GM21360 (cell line): Measurements from ENCODE around the gene SETBP1.

Source experiments
- ATAC-seq: cut with Tn5 transposase; IDR thresholded peaks from one replicate; pipeline ENCODE4 v1.9.1; 2021; ENCODE audit warnings: mild to moderate bottlenecking, moderate library complexity; ENCODE audit not compliant: unreplicated experiment

The SETBP1 gene

DNA sequence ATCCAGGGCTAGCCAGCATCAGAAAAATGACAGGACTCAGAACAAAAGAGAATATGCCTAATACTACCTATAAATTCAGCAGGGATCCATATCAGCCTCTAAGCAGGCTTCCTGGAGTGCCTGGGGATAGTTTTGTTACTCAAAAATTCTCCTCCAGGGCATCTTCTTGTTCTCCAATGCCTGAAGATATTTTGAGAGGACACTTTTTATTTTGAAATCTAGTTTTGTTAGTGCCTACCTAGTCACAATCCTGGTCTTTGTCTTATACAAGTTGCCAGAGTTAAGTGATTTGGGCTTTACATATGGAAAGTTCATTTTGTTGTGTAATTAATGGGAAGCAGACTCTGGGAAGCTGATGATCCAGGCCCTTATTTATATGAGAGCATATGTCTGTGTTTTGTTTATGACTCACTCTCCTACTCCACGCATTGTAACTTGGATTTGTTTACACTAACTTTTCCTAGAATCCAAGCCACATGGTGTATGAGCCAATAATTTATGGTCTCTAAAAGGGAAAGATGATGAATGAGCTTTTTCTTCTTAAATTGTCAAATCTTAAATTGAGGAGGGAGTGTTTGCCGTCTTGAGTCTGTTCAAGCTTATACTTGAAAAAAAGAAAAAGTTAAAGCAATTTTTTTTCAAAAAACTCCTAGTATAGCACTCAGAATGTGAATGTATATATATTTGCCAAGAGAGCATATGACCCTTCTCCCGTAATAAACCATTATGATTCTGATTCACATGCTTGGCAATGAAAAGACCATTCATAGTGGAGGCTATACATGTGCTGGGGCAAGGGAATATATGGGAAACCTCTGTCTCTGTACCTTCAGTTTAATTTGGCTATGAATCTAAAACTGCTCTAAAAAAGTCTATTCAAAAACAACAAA, 370.3 kb downstream of the SETBP1 start:
- ATAC-seq: no peak

DNA sequence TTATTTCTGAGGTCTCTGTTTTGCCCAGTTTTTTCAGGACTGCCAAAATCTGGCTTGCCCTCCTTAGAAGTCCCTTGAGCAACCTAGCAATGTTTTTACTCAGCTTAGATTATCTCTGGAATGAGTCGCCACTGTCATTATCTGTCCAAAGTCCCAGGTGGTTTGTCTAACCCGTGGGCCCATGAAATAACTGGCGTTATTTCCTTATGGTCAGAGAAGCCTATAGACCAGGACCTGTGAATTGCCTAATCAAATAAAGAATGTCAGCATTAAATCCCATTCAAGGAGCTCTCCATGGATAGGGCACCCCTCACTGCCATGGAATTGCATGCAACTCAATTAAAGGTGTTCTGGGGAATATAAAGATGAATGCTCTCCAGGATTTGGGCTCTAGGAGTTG, 373.9 kb downstream of the SETBP1 start:
- ATAC-seq: no peak

DNA sequence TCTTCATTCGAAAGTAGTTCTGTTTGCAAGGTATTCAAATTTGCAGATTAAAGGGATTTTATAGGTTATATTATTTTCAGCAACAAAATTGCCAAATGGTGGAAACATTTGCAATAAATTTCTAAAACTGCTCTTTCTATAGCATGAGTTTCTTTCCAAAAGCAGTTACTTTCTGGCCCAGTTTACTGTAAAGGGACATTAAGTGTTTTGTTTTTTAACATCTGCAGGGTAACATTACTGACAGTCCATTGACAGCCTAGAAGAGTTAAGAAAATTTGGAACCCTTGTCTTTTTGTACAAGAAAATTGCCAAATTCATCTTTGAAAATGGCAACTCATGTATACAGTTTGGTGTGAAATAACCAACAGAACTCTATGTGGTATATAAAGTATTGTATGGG, 375.1 kb downstream of the SETBP1 start:
- ATAC-seq: no peak

DNA sequence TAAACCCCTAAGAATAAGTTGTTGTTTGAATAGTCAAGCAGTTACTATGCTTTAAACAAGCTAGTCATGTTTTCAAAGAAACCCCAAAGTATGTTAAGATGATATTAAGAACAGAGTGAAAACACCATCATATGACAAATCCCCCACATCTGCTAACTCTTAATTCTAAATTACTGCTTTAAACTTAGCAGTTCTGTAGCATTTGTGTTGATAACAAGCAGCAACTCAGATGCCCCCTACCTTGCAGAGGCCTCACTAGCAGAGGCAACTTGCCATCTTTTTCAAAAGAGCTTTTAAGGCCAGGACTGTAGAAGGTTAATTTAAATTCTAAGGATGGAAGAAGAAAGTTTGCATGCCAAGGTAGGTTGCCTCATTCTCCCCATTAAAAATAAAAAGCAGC, 376.2 kb downstream of the SETBP1 start:
- no peak for ATAC-seq

DNA sequence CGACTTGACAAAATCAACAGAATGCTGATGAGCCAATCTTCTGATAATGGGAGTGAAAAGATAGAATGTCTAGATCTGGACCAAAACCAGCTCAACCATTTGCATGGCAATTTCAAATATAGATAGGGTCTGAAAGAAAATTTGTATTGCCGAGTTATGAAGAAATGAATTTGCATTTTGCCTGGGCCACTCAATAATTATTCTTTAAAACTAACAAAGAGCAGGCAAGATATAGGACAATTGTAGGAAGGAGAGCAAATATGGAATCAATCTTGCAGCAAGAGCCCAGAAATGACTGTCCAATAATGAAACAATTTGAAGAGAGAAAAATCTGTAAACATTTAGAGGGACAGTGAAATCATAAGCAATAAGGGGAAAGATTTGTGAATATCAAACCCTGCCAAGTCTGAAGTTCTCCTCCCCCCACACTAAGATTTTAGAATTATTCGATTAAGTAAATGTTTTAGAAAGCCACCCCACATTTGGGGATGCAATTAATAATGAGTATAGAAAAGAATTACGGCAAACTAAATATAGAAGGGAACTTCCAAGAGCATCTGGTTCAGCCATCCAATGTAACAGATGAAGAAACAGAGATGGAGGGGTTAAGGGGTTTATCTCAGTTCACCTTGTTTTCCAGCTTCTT, 377.4 kb downstream of the SETBP1 start:
- ATAC-seq: no peak

DNA sequence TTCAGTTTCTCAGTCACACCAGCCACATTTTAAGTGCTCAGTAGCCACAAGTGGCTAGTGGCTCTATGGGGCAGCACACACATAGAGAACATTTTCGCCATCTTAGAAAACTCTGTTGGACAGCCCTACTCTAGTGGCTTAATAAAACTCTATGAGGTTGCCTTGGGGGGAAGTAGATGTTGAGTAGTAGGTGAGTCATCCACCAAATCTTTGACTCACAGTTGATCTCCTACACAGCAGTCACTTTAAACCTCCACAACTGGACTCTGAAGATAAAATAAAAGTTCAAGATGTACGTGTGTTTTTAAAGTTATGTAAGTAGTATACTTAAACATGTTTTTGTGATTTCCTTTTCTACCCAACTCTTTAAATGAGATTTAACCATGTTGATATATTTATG, 379.0 kb downstream of the SETBP1 start:
- no peak for ATAC-seq

DNA sequence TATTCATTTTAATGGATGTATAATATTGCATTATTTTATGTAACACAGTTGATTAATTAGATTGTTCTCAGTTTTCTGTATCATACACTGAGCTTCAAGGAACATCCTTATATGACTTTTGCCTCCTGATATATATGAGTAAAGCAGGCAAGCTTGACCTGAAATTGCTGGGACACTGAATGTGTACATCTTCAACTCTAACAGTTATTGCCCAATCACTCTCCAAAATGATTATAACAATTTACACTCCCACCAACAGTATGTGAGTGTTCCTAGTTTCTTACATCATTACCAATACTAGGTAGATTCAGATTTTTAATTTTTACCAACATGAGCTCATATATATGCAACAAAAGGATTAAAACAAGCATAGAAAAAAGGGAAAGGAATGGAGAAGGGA, 379.4 kb downstream of the SETBP1 start:
- no peak for ATAC-seq

DNA sequence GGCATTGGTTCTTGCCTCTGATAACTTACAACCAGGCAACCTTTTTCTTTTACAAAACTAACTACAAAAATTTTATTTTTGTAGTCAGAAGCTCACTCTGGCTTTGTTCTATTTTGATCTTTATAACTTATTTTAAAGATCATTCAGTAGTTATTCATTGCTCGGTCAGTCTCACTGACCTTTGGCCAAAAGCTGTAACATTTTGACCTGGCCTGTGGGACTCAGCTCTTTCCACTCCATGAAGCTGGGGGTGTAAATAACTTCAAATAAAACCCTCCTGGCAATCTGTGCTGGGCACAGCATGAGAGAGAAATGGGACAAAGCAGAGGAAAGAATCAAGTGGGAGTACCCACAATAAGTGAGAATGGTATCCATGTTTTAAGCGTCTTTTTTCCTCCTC, 380.7 kb downstream of the SETBP1 start:
- ATAC-seq: no peak

DNA sequence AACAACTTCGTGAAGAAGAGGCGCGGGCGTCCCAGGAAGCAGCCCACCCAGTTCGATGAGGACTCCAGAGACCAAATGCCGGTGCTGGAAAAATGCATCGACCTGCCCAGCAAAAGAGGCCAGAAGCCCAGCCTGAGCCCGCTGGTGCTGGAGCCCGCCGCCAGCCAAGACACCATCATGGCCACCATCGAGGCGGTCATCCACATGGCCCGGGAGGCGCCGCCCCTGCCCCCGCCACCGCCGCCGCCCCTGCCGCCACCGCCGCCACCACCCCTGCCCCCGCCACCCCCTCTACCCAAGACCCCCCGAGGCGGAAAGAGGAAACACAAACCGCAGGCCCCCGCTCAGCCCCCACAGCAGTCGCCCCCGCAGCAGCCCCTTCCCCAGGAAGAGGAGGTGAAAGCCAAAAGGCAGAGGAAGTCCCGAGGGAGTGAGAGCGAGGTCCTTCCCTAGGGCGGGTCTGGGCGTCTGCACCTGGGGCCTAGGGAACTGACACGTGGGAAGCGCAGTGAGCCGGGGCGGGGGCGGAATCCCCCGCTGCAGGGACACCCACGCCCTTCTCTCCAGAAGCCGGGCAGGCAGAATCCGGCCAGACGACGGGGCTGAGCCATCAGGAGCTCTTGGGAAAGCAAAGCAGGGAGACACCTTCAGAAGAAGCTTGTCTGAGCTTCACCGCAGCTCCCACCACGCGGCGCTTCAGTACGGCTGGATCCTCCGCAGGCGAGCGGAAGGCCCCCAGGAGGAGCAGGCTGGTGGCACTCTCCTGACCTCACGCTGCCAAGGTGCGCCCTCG, 382.8 kb downstream of the SETBP1 start:
- ATAC-seq: no peak

DNA sequence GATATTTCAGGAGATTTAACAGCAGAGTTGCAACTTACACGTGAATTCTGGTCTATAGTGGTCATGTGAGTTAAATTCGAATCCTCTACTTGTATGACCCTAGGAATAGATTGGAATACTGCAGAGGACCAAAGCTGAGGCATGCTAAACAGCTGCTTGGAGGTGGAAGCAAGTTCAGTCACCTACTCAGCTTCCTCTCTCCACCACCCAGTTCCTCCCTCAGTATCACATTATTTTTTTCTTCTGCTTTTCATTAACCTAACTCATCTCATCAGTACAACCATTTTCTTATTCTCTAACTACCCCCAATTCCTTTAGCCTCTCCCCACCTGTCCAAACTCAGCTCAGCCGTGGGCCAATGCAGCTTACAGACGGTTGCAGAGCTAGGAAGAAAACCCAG, 385.5 kb downstream of the SETBP1 start:
- ATAC-seq: no peak

DNA sequence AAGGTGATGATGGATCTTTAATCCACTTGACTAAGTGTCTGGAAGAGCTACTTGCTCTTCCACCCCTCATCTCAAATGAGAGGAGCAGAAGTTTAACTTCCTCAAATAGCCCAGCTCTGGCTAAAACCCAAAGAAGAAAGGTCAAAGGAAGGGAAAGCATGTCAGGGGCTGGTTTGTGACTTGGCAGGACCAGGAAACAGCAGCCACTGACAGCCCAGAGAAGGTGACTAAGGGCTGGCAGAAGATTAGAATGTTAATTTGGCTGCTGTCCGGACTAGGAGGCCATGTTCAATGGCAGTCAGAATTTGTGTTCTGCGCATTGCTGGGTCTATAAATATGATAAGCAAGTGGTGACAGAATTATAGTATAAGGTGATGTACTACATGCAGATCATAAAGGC, 386.2 kb downstream of the SETBP1 start:
- no peak for ATAC-seq

DNA sequence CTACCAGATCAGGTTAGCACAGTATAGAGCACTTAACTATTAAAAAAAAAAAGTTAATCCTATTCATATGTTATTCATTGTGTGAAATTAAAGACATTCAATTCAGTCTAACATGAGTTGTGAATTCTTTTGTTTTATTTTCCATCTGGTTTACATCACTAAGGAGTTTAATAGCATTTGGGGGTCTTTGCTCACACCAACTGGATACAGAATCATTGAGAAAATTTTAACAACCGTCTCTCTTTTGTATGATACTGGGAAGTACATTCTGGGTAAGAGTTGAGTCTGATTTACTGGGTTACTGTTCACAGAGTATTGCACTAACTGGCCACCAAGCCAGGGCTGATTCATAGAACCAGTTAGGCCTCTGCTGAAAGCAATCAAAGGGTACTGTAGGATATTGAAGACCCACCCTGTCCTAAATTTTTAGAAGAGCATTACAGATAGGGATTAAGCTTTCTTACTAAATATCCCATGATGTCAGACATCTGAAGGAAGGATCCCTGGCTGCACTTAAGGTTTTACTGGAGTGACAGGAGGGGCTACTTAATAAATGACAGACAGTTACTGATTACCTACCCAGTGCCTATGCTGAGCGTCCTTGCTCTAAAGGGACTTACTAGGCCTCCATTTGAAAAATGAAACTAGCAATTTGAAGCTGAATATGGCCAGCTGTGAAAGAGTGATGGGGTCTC, 387.9 kb downstream of the SETBP1 start:
- no peak for ATAC-seq

DNA sequence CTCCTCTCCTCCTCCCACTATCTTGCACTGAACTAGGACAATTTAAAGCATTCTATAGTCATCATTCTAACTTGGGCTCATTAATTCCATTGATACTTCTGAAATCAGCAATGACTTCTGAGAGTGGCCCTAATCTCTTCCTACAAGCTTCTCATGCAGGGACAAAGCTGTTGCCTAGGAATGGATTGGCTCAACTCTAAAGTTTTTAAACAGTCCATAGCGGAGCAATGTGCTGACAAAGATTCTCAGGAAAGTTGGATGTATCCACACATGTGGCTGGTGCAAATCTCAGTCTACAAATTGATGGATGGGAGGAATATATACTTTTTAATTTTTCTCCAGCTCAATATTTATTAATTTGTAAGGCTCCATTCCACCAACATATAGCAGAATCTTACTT, 388.9 kb downstream of the SETBP1 start:
- no peak for ATAC-seq

DNA sequence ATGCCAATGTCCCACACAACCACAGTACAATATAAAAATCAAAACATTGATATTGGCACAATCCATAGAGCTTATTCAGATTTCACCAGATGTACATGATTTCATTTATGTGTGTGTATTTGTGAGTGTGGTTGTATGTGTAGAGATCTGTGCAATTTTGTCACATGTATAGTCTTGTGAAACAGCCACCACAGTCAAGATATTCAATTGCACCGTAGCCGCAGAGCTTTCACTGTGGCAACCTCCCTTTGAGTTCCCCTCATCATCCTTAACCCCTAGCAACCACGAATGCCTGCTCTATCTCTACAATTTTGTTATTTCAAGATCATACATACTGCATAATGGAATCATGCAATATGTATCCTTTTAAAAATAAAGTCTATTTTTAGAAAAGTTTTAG, 391.3 kb downstream of the SETBP1 start:
- ATAC-seq: no peak

DNA sequence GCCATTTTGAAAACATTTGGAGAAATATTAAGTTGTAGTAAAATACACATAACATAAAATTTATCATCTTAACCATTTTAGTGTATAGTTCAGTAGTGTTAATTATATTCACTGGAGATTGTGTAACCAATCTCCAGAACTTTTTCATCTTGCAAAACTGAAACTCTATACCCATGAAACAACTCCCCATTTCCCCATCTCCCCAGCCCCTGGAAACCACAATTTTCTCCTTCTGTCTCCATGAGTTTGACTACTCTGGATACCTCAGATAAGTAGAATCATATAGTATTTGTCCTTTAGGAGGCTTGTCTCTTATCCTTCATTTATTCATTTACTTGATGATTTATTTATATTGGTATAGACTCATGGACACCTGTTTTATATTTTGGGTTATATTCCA, 392.9 kb downstream of the SETBP1 start:
- no peak for ATAC-seq

DNA sequence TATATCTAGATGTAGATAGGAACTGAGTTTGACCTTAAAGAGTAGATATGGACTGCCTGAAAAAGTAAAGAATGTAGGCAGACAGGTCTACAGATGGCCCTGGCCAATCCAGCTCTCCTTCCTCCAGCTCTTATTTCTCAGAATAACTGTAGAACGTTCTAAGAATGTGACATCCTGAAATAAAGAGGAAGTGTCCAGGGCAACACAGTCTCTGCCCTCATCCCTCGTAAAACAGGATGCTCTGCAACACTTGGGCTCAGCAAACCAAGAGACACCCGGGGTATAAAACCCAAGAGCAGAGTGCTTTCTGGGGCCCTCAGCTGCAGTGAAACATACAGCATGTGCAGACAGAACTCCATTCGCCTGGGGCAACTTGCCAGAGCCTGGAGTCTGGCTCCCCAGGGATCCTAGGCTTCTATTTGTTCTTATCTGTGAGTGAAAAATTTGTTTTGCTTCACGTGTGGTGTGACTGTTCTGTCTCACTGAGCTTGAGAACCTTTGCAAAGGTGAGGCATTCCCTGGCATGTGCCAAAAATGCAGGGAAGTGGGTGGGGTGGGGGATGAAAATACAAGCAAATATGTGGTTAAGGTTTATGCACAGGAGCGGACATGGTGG, 401.0 kb downstream of the SETBP1 start:
- no peak for ATAC-seq

DNA sequence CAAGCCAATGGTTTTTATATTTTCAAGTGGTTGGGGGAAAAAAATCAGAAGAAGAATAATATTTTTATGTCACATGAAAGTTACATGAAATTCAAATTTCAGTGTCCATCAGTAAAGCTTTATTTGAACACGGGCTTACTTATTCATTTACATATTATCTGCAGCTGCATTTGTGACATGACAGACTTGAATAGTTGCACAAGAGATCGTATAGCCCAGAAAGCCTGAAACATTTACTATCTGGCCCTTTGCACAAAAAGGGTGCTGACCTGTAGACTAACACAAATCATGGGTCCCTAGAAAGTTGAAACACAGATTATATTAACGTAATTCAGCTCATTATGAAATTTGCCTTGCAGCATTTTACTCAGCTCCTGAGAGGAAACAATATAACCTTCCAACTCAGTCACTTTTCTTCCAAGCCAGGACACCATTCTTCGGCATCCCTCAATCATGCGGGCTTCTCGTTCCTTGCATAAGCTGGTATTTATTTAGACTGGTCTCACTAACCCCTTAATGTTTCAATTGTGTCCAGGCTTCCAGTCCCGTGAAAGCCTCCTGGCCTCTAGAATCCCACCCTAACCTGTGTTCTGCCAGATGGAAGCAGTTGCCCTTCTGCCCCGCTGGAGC, 402.7 kb downstream of the SETBP1 start:
- ATAC-seq: no peak

DNA sequence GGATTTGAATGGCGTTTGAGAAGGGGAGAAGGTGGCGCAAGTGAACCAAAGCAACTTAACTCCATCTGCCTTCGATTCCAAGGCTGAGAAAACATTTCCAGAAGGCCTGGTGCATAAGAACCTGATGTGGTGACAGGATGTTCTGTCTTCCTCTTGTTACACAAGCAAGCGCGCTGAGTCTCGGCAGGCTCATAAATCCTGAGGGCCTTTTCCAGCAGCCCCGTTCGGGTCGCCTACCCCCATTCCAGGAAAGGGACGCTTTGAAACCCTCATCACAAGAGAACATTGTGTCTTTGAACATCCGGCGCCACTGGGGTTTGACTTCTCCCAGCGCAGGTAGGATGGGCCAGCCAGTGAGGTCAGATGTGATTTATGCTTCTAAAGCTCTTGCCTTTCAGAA, 403.5 kb downstream of the SETBP1 start:
- no peak for ATAC-seq

DNA sequence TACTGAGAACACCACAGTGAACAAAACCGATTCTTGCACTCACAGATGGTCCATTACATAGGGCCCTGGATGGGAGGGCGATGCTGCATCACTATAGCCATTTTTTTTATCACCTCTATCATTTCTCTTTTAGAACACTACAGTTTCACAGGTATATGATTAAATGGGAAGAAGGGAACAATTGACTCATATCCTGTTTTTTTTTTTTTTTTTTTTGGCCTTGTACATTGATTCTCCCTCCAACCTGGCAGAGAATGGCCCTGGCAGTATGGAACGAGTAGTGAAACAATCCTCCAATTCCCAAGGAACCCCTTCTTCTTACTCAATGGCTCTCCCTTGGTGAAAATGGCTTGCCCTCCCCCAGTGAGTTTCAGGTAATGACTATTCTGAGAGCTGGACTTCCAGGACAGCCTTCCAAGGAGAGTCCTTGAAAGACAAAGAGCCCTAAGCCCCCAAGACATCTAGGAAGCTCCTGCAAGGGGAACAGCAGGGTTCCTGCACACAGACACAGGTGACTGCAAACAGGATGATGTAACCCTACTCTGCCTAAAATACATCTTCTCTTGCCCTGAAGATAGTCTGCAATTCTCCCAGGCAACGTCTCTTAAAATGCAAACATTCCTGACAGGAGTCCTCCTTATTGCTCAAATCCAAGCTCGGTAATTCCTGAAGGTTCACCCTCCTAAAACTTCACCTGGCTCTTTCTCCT, 405.4 kb downstream of the SETBP1 start:
- ATAC-seq: no peak

DNA sequence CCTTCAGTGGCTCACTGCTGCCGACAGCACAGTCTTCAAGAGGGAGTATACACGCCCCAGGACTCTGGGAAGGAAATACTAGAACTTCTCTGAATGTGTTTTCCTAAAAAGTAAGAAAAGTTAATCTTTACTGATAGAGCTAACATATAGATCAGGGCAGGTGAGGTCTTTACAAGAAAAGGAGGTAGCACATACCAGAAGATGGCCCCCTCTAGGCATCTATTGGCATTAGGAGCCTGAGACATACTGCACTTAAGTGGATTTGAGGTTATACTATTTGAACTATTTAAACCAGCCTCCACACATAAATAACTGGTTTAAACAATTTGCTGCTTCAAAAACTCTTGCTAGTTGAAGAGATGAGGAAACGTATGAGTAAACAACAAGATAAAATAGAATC, 406.1 kb downstream of the SETBP1 start:
- ATAC-seq: no peak
